ENCODE data around the gene PPDPF. TPM values are rescaled to one million over a fixed set of nuclear protein-coding genes. Genes with fewer than 3 reads are reported as not detected.
"Not testable (repeated sequence)": the region's sequence is repeated elsewhere in the genome, so short reads cannot be mapped to it uniquely, and the experiment has no call there.

PPDPF gene
- total RNA-seq, 2 donors from 2014 or later: 602 to 609 TPM

GRCh38 chr20:63556873-63557478 is 36.4 kb downstream of the PPDPF start:
- H3K4me3 ChIP-seq: no peak overlapping the region
- intact Hi-C loops (cut with DNase I): no loop called here
- 68% methylated on average over 23 of the region's 23 CpGs for WGBS
- TF ChIP-seq POLR2A (IDR thresholded peaks at IDR 0.05) (no peak), POLR2AphosphoS5 (IDR thresholded peaks at IDR 0.05) (no peak), CTCF (IDR thresholded peaks at IDR 0.05) (no peak)
- no peak for DNase-seq (ENCODE audit: low spot score)
- H3K27ac ChIP-seq: no peak overlapping the region
- H3K4me1 ChIP-seq (replicated peaks): no peaks in the 10 kb centered on the region
- peaks cover 0 to 4% of the 10 kb centered on the region in 2 donors for H3K36me3 ChIP-seq
- no peaks in the 10 kb centered on the region for H3K27me3 ChIP-seq (replicated peaks; ENCODE audit: insufficient read depth)
- no peaks in the 10 kb centered on the region for H3K9me3 ChIP-seq

DNA sequence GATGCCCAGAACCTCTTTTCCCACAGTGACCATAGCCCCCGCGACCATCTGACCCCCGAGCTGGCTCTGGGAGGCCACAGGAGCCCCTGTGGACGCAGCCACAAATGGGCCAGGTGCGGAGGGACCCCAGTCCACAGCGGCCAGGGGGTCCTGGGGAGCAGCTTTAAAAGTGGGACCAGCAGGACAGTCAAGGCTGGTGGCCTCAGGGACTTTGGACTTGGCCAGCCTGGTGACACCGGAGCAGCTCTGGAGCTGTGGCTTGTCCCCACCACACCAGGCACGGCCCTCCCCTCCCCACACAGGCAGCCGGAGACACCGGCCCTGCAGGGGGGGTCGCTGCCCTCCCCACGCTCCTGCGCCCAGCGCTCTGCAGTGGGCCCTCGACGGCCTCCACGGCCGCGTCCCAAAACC is 36.9 kb downstream of the PPDPF start:
- intact Hi-C loops (cut with DNase I): no loop called here
- 90% methylated on average over 14 of the region's 19 CpGs for WGBS
- TF ChIP-seq POLR2AphosphoS5 (IDR thresholded peaks at IDR 0.05) (no peak), CTCF (IDR thresholded peaks at IDR 0.05) (no peak), POLR2A (IDR thresholded peaks at IDR 0.05) (no peak)
- H3K4me3 ChIP-seq: no peak overlapping the region
- H3K36me3 ChIP-seq: peaks cover 4% of the 10 kb centered on the region in 2 donors
- no peaks in the 10 kb centered on the region for H3K4me1 ChIP-seq (replicated peaks)
- no peak for DNase-seq (ENCODE audit: low spot score)
- no peak overlapping the region for H3K27ac ChIP-seq
- no peaks in the 10 kb centered on the region for H3K27me3 ChIP-seq (replicated peaks; ENCODE audit: insufficient read depth)
- H3K9me3 ChIP-seq: no peaks in the 10 kb centered on the region

- Histone ChIP-seq H3K4me1 (replicated peaks) (no peaks in the 10 kb centered on the region), H3K36me3 (peaks cover 4 to 5% of the 10 kb centered on the region in 2 donors), H3K9me3 (no peaks in the 10 kb centered on the region), H3K27ac (no peak overlapping the region), H3K4me3 (no peak overlapping the region), H3K27me3 (replicated peaks; ENCODE audit: insufficient read depth) (no peaks in the 10 kb centered on the region)
- no peak for DNase-seq (ENCODE audit: low spot score)
- intact Hi-C loops (cut with DNase I): no loop called here
- 97% methylated on average over 14 of the region's 14 CpGs for WGBS
- TF ChIP-seq CTCF (IDR thresholded peaks at IDR 0.05) (no peak), POLR2AphosphoS5 (IDR thresholded peaks at IDR 0.05) (no peak), POLR2A (IDR thresholded peaks at IDR 0.05) (no peak)
Observed at GRCh38 chr20:63558804-63559484, 38.4 kb downstream of the PPDPF start.

DNA sequence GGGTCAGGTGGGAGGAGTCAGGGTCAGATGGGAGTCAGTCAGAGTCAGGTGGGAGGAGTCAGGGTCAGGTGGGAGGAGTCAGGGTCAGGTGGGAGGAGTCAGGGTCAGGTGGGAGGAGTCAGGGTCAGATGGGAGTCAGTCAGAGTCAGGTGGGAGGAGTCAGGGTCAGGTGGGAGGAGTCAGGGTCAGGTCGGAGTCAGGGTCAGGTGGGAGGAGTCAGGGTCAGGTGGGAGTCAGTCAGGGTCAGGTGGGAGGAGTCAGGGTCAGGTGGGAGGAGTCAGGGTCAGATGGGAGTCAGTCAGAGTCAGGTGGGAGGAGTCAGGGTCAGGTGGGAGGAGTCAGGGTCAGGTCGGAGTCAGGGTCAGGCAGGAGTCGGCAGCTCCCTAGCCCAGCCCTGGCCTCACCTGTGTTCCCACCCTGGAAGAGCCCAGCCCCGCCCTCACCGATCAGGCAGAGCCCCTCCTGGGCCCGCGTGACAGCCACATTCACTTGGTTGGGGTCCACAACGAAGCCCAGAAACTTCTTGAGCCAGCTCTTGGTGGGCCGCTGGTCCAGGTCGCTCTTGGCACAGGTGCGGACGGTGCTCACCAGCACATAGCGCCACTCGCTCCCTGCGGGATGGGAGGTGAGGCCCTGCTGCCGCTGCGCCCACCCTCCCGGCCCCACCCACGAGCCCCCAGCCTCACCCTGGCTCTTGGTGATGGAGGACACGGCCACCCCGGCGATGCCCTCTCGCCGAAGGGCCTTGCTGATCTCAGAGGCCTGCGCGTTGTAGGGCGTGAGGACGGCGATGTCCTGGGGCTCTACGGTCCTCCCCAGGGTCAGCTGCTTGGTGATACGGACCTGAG is 39.1 kb downstream of the PPDPF start:
- DNase-seq (ENCODE audit: low spot score); H3K36me3 ChIP-seq; H3K4me3 ChIP-seq; H3K4me1 ChIP-seq (replicated peaks); H3K9me3 ChIP-seq; H3K27me3 ChIP-seq (replicated peaks; ENCODE audit: insufficient read depth); H3K27ac ChIP-seq; intact Hi-C loops (cut with DNase I): not testable (repeated sequence)
- WGBS: 91% methylated on average over 29 of the region's 31 CpGs

- H3K4me1 ChIP-seq (replicated peaks): no peaks in the 10 kb centered on the region
Observed at GRCh38 chr20:63560333-63560805, 39.8 kb downstream of the PPDPF start.

More at GRCh38 chr20:63560333-63560805, 39.8 kb downstream of the PPDPF start:
- DNase-seq (ENCODE audit: low spot score): no peak
- no peaks in the 10 kb centered on the region for H3K27me3 ChIP-seq (replicated peaks; ENCODE audit: insufficient read depth)
- intact Hi-C loops (cut with DNase I): no loop called here
- 96% methylated on average over 16 of the region's 16 CpGs for WGBS
- TF ChIP-seq POLR2AphosphoS5 (IDR thresholded peaks at IDR 0.05): no peak
- no peak for TF ChIP-seq CTCF (IDR thresholded peaks at IDR 0.05)
- TF ChIP-seq POLR2A (IDR thresholded peaks at IDR 0.05): no peak
- no peaks in the 10 kb centered on the region for H3K9me3 ChIP-seq
- H3K4me3 ChIP-seq: no peak overlapping the region
- no peak overlapping the region for H3K27ac ChIP-seq
- H3K36me3 ChIP-seq: peaks cover 4 to 5% of the 10 kb centered on the region in 2 donors

All from prostate gland (tissue), 2 donors.